ENCODE measurements around the gene ORC5.

DNA sequence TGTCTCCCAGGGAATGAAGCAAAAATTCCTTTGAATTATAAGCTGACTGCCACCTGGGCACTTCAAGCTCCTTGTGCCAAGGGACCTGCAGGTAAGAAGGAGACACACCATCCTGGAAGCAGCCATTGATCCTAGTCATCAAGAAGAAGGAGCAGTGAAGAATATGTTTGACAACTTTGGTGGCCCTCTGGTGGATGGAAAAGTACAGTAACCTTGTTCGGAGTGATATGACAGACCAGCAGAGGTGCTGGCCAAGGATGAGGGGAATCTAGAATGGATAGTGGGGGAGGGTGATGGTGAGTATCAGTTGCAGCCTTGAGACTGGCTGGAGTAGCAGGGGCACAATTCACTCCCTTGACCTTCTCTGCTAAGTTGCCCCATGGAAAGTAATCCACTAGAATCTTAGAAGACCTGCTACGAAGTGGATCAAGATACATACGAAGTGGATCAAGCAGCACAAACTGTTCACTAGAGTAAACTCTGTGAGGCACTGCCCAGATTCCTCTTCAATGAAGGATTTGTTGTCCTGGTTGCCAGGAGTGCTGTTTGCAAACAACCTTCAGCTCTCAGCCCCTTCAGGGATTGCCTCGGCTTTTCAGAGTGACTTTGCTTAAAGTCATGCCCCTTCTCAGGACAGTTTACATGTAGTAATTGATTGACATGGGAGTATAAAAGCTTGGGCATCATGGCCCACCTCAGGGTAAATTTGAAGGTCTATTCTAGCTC lies 44.8 kb upstream of the ORC5 start:
- TF ChIP-seq ZNF157 (tag by site-specific recombination; IDR thresholded peaks at IDR 0.05) (no peak), YY1 (tag by site-specific recombination; IDR thresholded peaks at IDR 0.05) (no peak), MZF1 (tag by site-specific recombination; IDR thresholded peaks at IDR 0.05; ENCODE audit: borderline replicate concordance) (no peak), IKZF3 (tag by site-specific recombination; IDR thresholded peaks at IDR 0.05) (no peak), BCL11A (tag by site-specific recombination; IDR thresholded peaks at IDR 0.05; ENCODE audit: low read depth) (no peak), KLF10 (tag by site-specific recombination; IDR thresholded peaks at IDR 0.05) (no peak), ZNF140 (tag by site-specific recombination; IDR thresholded peaks at IDR 0.05) (no peak), ZNF274 (IDR thresholded peaks at IDR 0.05; ENCODE audit: low read length) (no peak), ZNF274 (tag by site-specific recombination; IDR thresholded peaks at IDR 0.05; ENCODE audit: borderline replicate concordance) (no peak)
- TF ChIP-seq, protein P1, sequence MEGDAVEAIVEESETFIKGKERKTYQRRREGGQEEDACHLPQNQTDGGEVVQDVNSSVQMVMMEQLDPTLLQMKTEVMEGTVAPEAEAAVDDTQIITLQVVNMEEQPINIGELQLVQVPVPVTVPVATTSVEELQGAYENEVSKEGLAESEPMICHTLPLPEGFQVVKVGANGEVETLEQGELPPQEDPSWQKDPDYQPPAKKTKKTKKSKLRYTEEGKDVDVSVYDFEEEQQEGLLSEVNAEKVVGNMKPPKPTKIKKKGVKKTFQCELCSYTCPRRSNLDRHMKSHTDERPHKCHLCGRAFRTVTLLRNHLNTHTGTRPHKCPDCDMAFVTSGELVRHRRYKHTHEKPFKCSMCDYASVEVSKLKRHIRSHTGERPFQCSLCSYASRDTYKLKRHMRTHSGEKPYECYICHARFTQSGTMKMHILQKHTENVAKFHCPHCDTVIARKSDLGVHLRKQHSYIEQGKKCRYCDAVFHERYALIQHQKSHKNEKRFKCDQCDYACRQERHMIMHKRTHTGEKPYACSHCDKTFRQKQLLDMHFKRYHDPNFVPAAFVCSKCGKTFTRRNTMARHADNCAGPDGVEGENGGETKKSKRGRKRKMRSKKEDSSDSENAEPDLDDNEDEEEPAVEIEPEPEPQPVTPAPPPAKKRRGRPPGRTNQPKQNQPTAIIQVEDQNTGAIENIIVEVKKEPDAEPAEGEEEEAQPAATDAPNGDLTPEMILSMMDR (tag by site-specific recombination; IDR thresholded peaks at IDR 0.05) = no peak
- TF ChIP-seq, protein P2, sequence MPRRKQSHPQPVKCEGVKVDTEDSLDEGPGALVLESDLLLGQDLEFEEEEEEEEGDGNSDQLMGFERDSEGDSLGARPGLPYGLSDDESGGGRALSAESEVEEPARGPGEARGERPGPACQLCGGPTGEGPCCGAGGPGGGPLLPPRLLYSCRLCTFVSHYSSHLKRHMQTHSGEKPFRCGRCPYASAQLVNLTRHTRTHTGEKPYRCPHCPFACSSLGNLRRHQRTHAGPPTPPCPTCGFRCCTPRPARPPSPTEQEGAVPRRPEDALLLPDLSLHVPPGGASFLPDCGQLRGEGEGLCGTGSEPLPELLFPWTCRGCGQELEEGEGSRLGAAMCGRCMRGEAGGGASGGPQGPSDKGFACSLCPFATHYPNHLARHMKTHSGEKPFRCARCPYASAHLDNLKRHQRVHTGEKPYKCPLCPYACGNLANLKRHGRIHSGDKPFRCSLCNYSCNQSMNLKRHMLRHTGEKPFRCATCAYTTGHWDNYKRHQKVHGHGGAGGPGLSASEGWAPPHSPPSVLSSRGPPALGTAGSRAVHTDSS (tag by site-specific recombination; IDR thresholded peaks at IDR 0.05) = no peak
- TF ChIP-seq, protein P3, sequence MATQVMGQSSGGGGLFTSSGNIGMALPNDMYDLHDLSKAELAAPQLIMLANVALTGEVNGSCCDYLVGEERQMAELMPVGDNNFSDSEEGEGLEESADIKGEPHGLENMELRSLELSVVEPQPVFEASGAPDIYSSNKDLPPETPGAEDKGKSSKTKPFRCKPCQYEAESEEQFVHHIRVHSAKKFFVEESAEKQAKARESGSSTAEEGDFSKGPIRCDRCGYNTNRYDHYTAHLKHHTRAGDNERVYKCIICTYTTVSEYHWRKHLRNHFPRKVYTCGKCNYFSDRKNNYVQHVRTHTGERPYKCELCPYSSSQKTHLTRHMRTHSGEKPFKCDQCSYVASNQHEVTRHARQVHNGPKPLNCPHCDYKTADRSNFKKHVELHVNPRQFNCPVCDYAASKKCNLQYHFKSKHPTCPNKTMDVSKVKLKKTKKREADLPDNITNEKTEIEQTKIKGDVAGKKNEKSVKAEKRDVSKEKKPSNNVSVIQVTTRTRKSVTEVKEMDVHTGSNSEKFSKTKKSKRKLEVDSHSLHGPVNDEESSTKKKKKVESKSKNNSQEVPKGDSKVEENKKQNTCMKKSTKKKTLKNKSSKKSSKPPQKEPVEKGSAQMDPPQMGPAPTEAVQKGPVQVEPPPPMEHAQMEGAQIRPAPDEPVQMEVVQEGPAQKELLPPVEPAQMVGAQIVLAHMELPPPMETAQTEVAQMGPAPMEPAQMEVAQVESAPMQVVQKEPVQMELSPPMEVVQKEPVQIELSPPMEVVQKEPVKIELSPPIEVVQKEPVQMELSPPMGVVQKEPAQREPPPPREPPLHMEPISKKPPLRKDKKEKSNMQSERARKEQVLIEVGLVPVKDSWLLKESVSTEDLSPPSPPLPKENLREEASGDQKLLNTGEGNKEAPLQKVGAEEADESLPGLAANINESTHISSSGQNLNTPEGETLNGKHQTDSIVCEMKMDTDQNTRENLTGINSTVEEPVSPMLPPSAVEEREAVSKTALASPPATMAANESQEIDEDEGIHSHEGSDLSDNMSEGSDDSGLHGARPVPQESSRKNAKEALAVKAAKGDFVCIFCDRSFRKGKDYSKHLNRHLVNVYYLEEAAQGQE (tag by site-specific recombination; IDR thresholded peaks at IDR 0.05) = no peak

Data from HEK293 (cell line).